GM12874 (cell line): ENCODE data around the gene HUS1.

Source experiments
- TF ChIP-seq, protein P1 (sequence below): IDR thresholded peaks from 2 replicates; pipeline ENCODE4 v1.5.1; 2011; ENCODE audit warnings: low read depth, mild to moderate bottlenecking, control low read depth, low read length, moderate library complexity; ENCODE audit not compliant: insufficient read depth

HUS1 gene

DNA sequence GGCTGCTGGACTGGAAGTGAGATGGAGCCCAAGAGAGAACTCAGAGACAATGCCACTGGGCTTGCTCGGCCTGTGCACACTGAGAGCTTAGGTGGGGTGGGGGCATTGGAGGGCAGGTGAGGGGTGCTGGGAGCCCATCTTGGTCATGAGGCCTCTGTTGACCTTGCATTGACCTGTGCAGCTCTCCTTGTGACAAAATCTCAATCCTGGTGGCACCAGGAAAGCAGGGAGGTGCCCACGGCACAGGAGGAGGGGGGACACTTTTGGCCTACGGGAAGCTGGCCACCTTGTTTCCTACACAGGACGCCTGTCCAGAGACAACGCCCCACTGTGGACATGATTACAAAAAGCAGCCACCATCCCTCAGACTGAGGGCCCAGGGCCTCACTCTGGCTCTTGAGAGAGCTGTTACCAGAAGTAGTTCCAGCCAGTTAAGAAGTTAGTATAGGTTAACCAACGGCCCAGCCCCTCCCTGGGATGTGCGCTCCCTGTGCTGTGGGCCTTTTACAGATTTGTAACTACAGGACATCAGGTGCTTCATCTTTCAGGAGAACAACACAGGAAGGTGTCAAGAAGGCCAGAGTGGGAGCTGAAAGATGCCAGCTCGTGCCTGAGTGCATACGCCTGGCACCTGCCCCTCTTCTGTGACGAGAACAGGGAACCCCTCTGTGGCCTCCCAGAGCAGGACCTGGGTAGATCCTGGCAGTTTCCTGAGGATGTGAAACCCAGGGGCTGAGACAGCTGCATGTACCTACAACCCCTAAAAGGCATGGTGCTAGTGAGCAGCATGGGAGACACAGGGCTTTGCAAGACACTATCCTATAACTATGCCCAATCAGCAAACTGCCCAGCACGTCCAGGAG is 41.5 kb downstream of the HUS1 start:
- TF ChIP-seq, protein P1, sequence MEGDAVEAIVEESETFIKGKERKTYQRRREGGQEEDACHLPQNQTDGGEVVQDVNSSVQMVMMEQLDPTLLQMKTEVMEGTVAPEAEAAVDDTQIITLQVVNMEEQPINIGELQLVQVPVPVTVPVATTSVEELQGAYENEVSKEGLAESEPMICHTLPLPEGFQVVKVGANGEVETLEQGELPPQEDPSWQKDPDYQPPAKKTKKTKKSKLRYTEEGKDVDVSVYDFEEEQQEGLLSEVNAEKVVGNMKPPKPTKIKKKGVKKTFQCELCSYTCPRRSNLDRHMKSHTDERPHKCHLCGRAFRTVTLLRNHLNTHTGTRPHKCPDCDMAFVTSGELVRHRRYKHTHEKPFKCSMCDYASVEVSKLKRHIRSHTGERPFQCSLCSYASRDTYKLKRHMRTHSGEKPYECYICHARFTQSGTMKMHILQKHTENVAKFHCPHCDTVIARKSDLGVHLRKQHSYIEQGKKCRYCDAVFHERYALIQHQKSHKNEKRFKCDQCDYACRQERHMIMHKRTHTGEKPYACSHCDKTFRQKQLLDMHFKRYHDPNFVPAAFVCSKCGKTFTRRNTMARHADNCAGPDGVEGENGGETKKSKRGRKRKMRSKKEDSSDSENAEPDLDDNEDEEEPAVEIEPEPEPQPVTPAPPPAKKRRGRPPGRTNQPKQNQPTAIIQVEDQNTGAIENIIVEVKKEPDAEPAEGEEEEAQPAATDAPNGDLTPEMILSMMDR: no peak

DNA sequence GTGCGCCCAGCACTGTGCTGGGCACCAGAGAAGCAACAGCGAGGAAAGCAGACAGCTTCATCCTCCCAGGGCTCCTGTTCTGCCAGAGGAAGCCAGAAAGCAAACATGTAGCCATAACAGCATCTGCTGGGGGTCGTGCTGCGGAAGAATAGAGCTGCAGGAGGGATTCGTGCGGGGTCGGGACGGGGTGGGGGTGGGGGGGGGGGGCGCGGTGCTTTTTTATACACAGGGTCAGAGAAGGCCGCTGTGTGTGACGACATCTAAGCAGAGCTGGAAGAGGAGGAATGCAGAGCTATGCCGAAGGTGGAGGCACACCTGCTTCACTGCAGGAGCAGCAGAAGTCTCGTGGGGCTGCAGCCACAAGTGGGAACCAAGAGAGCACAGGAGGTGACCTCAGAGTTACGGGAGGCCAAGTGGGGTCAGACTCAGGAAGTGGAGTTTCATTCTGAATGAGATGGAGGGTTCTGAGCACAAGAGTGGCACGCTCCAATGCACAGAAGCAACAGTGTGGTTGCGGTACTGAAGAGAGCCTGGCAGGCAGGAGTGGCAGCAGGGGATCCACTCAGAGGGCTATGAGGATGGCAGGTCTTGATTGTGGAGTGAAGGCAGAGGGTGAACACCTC is 42.2 kb downstream of the HUS1 start:
- TF ChIP-seq, protein P1: no peak

DNA sequence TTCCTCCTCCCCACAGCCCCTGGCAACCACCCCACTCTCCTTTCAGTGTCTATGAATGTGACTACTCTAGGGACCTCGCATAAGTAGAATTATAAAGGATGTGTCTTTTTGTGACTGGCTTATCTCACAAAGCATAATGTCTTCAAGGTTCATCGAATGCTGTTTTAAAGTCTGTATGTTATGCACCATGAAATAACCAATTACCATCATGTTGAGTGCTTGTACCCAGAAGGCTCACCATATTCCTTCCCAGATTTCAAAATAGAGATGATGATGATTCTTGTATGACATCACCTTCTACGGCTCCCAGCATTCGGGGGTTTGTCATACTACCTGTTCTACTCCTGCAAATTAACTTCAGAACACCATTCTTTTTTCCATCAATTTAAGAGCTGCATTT is 43.1 kb downstream of the HUS1 start:
- TF ChIP-seq, protein P1: no peak

DNA sequence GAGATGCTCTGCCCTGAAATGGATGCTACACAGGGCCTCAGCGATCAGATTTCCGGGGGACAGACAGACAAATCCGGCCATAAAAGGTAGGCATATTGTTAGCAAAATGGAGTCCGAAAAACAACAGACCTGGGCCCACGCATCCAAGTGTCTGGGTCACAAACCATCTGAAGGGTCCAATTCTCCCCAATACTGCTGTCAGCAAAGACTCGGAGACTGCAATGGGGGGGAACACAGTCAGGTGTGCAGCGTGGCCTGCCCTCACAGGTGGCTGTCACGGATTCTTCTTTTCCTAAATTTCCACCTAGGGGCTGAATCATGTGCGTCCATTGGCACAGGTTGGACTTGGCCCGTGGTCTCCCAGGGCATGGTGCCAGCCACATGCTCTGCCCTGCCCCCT is 44.1 kb downstream of the HUS1 start:
- TF ChIP-seq, protein P1: no peak

DNA sequence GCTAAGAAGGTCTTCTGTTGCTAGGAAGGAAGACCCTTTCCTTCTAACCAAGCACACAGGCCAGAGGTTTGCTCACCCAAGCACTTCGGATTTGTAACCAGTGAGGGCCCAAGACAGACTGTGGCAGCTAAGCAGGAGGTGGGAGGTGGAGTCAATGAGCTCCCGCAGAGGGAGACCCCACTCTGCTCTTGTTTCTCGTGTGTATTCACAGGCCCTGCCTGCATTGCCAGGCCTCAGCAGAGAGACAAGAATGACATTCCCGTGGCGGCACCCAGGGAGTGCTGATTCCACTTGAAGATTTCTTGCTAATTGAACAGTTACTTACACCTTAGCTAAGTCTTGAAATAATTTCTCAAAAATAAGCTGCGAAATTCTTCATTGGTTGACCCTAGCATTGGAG is 44.6 kb downstream of the HUS1 start:
- TF ChIP-seq, protein P1: no peak

DNA sequence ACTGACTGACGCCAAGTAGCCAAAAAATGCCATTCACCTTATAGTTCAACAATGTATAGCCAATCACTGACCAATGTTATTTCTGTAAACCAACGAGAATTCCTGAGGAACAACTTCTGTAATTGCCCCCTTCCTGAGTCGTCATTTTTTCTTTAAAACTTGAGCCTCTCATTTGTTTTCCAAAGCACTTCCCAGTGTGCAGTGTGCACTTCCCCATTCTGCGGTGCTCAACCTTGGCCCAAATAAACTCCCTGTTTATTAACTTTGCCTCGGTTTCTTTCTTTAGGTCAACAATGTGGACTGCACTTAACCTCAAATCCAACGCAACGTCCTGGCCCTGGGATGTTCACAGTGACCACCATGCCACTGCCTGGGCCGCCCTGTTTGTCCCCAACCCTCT is 46.2 kb downstream of the HUS1 start:
- TF ChIP-seq, protein P1: no peak

DNA sequence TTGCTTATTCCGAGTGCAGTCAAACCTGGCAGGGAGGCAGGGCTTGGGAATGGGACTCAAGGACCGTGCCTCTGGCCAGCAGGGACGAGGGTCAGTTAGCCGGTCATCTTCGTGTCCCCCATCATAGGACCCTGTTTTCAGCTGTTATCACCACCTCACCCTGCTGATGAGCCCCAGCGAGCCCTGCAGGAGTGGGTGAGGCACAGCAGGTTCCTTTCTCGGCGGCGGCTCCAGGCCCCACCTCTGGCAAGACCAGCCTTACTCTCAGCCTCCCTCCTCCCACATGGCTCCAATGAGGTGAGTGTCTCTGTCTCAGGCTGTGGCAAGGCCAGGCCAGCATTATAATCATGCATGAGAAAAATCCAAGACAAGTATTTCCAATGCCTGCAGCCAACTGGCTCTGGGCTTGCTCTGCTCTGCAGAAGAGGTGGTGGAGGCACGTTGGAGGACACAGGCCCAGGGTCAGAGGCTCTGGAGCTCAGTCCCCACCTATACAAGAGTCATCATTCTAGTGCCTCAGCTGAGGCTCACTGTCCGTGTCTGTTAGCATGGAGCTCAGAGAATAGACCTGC is 46.9 kb downstream of the HUS1 start:
- TF ChIP-seq, protein P1: no peak
